ENCODE results near the gene CAPN10. TPM values are rescaled to one million over a fixed set of nuclear protein-coding genes. Genes with fewer than 3 reads are reported as not detected.

Gene CAPN10
- polyA plus RNA-seq, 1 donor (not counting 4 experiments of a cell fraction or from before 2014, with no cell fraction given) = 7.1 TPM

GRCh38 chr2:240619506-240620148, 33.1 kb downstream of the CAPN10 start:
- H3K9ac ChIP-seq (ENCODE audit: control insufficient read depth, extremely low read depth, insufficient read depth, low read length) = no peak overlapping the region
- no peak overlapping the region for H2AFZ ChIP-seq (ENCODE audit: control insufficient read depth, low read length)
- H3K9me1 ChIP-seq (ENCODE audit: control insufficient read depth, extremely low read depth, insufficient read depth, low read length) = no peaks in the 10 kb centered on the region
- TF ChIP-seq CTCF (optimal IDR thresholded peaks at IDR 0.05 in 1 of 3, IDR thresholded peaks at IDR 0.05 in 1 of 3, conservative IDR thresholded peaks at IDR 0.05 in 1 of 3; ENCODE audit: extremely low read depth in 1 of 3, insufficient read depth in 2 of 3, low read length in 3 of 3) (no peak), EZH2 (IDR thresholded peaks at IDR 0.05; ENCODE audit: low read length) (no peak)
- no peaks in the 10 kb centered on the region for H3K79me2 ChIP-seq (ENCODE audit: control insufficient read depth, insufficient read depth, low read length)
- H3K36me3 ChIP-seq (ENCODE audit: control insufficient read depth in 2 of 2, extremely low read depth in 1 of 2, insufficient read depth in 2 of 2, low read length in 2 of 2) = no peaks in the 10 kb centered on the region
- FAIRE-seq = no peak
- no peaks in the 10 kb centered on the region for H3K9me3 ChIP-seq (ENCODE audit: control insufficient read depth, low read depth, low read length)
- dilution Hi-C loops (cut with MboI; ENCODE audit: extremely low pct_ligation_motif_present, low sequenced_read_pairs) = no loop called here
- H4K20me1 ChIP-seq (ENCODE audit: control insufficient read depth, extremely low read depth, insufficient read depth, low read length) = no peaks in the 10 kb centered on the region
- H3K4me1 ChIP-seq (ENCODE audit: control insufficient read depth, extremely low read depth, insufficient read depth, low read length) = no peaks in the 10 kb centered on the region
- no peak overlapping the region for H3K4me3 ChIP-seq (ENCODE audit: control insufficient read depth in 2 of 3, extremely low read depth in 1 of 3, insufficient read depth in 2 of 3, low read depth in 1 of 3, low read length in 3 of 3)
- no peak overlapping the region for H3K27ac ChIP-seq (ENCODE audit: control insufficient read depth, insufficient read depth, low read length)
- no peak for DNase-seq (ENCODE audit: low read depth, low spot score)
- peak overlapping the region; percentile 2 for H3K4me2 ChIP-seq (ENCODE audit: control insufficient read depth, extremely low read depth, insufficient read depth, low read depth, low read length)
- H3K27me3 ChIP-seq (ENCODE audit: control insufficient read depth, extremely low read depth, insufficient read depth, low read length) = no peaks in the 10 kb centered on the region

GRCh38 chr2:240620149-240620731, 33.7 kb downstream of the CAPN10 start:
- Histone ChIP-seq H2AFZ (ENCODE audit: control insufficient read depth, low read length) (no peak overlapping the region), H3K4me3 (ENCODE audit: control insufficient read depth in 2 of 3, extremely low read depth in 1 of 3, insufficient read depth in 2 of 3, low read depth in 1 of 3, low read length in 3 of 3) (no peak overlapping the region), H3K9me1 (ENCODE audit: control insufficient read depth, extremely low read depth, insufficient read depth, low read length) (no peaks in the 10 kb centered on the region), H3K36me3 (ENCODE audit: control insufficient read depth in 2 of 2, extremely low read depth in 1 of 2, insufficient read depth in 2 of 2, low read length in 2 of 2) (no peaks in the 10 kb centered on the region), H3K27me3 (ENCODE audit: control insufficient read depth, extremely low read depth, insufficient read depth, low read length) (no peaks in the 10 kb centered on the region), H4K20me1 (ENCODE audit: control insufficient read depth, extremely low read depth, insufficient read depth, low read length) (no peaks in the 10 kb centered on the region), H3K79me2 (ENCODE audit: control insufficient read depth, insufficient read depth, low read length) (no peaks in the 10 kb centered on the region), H3K27ac (ENCODE audit: control insufficient read depth, insufficient read depth, low read length) (no peak overlapping the region), H3K4me2 (ENCODE audit: control insufficient read depth, extremely low read depth, insufficient read depth, low read depth, low read length) (no peak overlapping the region), H3K9ac (ENCODE audit: control insufficient read depth, extremely low read depth, insufficient read depth, low read length) (no peak overlapping the region), H3K4me1 (ENCODE audit: control insufficient read depth, extremely low read depth, insufficient read depth, low read length) (no peaks in the 10 kb centered on the region), H3K9me3 (ENCODE audit: control insufficient read depth, low read depth, low read length) (no peaks in the 10 kb centered on the region)
- TF ChIP-seq CTCF (optimal IDR thresholded peaks at IDR 0.05 in 1 of 3, IDR thresholded peaks at IDR 0.05 in 1 of 3, conservative IDR thresholded peaks at IDR 0.05 in 1 of 3; ENCODE audit: extremely low read depth in 1 of 3, insufficient read depth in 2 of 3, low read length in 3 of 3) (no peak), EZH2 (IDR thresholded peaks at IDR 0.05; ENCODE audit: low read length) (no peak)
- no peak for FAIRE-seq
- dilution Hi-C loops (cut with MboI; ENCODE audit: extremely low pct_ligation_motif_present, low sequenced_read_pairs) = no loop called here
- DNase-seq (ENCODE audit: low read depth, low spot score) = no peak

All from keratinocyte (primary cell).